Mucosa of descending colon (tissue), 3 donors: ENCODE results near the gene PKN1. TPM values are rescaled to one million over a fixed set of nuclear protein-coding genes. Genes with fewer than 3 reads are reported as not detected.

ENCODE experiments used
- ATAC-seq: fragments of 200-7000 bp; cut with Tn5 transposase; one replicate; pipeline ENCODE4 v1.9.1; 2020; ENCODE audit warnings: mild to moderate bottlenecking, moderate library complexity
- DNase-seq, 3 donors: peaks; one replicate each; pipeline ENCODE4 v3.0.0-alpha.2; 2020
- H3K36me3 ChIP-seq: fragments of 200-600 bp; one replicate; pipeline ENCODE4 v1.8.0; 2021; ENCODE audit warnings: low read depth, mild to moderate bottlenecking
- H3K4me1 ChIP-seq: fragments of 200-600 bp; one replicate; pipeline ENCODE4 v1.8.0; 2021; ENCODE audit warnings: low read depth, mild to moderate bottlenecking
- H3K4me3 ChIP-seq: fragments of 200-600 bp; one replicate; pipeline ENCODE4 v1.8.0; 2021; ENCODE audit warnings: mild to moderate bottlenecking
- H3K9me3 ChIP-seq: fragments of 200-600 bp; one replicate; pipeline ENCODE4 v1.8.0; 2021; ENCODE audit warnings: mild to moderate bottlenecking
- intact Hi-C, 2 donors: fragments of 100-400 bp; cut with DNase I in 1 of 2; cut with micrococcal nuclease in 1 of 2; formaldehyde crosslinking; loops; one replicate each; pipeline versions ENCODE4 v1.11.0 to v1.11.1; 2022; cut with DNase I, micrococcal nuclease
- total RNA-seq, 3 donors: library from RNA; stranded (reverse); fragmentation: NEBNext Ultra II Directional in 2 of 3; extraction: Animal tissue kit (Norgen Biotek cat#: 25700) in 2 of 3; gene quantifications; one replicate each; pipeline versions ENCODE4 v1.2.1 to v1.2.4, GENCODE V29; 2021 to 2023
- TF ChIP-seq, protein P1 (sequence below): fragments of 200-600 bp; IDR thresholded peaks from one replicate; pipeline ENCODE4 v1.8.0; 2022; ENCODE audit warnings: antibody characterized with exemption, mild to moderate bottlenecking
- donor health status: DM: no; HTN: no; CAD: no; lungs with moderate emphysema.
- donor health status: DM: no; HTN: no; CAD: no.
- donor health status: DM: no; HTN: yes; CAD: no.

Gene PKN1
- total RNA-seq, 3 donors from 2014 or later: 30.1 to 117 (median 42.0) TPM

- peaks cover 28% of the 10 kb centered on the region for H3K4me1 ChIP-seq
These were observed 20.0 kb upstream of the PKN1 start for GRCh38 chr19:14412996-14413692.

GRCh38 chr19:14413693-14414181 is 19.4 kb upstream of the PKN1 start:
- ATAC-seq (no peak), DNase-seq (no peak)
- Histone ChIP-seq H3K4me3 (no peak overlapping the region), H3K36me3 (peaks cover 9% of the 10 kb centered on the region), H3K4me1 (peaks cover 22% of the 10 kb centered on the region), H3K9me3 (no peaks in the 10 kb centered on the region)
- intact Hi-C loops: no loop called here
- TF ChIP-seq, protein P1, sequence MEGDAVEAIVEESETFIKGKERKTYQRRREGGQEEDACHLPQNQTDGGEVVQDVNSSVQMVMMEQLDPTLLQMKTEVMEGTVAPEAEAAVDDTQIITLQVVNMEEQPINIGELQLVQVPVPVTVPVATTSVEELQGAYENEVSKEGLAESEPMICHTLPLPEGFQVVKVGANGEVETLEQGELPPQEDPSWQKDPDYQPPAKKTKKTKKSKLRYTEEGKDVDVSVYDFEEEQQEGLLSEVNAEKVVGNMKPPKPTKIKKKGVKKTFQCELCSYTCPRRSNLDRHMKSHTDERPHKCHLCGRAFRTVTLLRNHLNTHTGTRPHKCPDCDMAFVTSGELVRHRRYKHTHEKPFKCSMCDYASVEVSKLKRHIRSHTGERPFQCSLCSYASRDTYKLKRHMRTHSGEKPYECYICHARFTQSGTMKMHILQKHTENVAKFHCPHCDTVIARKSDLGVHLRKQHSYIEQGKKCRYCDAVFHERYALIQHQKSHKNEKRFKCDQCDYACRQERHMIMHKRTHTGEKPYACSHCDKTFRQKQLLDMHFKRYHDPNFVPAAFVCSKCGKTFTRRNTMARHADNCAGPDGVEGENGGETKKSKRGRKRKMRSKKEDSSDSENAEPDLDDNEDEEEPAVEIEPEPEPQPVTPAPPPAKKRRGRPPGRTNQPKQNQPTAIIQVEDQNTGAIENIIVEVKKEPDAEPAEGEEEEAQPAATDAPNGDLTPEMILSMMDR: no peak

More at GRCh38 chr19:14412996-14413692, 20.0 kb upstream of the PKN1 start:
- no peaks in the 10 kb centered on the region for H3K9me3 ChIP-seq
- no peak for ATAC-seq
- H3K36me3 ChIP-seq: peaks cover 9% of the 10 kb centered on the region
- no peak for DNase-seq
- no peak overlapping the region for H3K4me3 ChIP-seq
- intact Hi-C loops: no loop called here
- TF ChIP-seq, protein P1: no peak

GRCh38 chr19:14414926-14415690 is 18.0 kb upstream of the PKN1 start:
- no peak for ATAC-seq
- H3K36me3 ChIP-seq: peaks cover 7% of the 10 kb centered on the region
- intact Hi-C loops: no loop called here

DNA sequence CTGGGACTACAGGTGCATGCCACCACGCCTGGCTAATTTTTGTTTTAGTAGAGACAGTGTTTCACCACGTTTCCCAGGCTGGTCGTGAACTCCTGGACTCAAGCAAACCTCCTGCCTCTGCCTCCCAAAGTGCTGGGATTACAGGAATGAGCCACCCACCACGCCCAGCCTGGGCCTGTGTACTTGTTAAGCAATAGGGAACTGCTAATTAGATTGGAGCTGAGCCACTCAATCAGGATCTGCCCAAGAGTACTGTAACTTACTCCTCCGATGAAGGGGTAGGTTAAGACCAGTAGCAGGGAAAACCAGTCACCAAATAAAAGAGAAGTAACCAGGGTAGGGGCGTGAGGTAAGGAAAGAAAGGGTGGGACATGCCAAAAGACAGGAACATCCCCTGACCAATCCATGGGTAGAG is 16.3 kb upstream of the PKN1 start:
- intact Hi-C loops: no loop called here
- H3K4me1 ChIP-seq: peaks cover 18% of the 10 kb centered on the region
- DNase-seq: peak; percentile 58 to 80 (median 72)

More at GRCh38 chr19:14414926-14415690, 18.0 kb upstream of the PKN1 start:
- Histone ChIP-seq H3K4me3 (no peak overlapping the region), H3K4me1 (peaks cover 18% of the 10 kb centered on the region), H3K9me3 (no peaks in the 10 kb centered on the region)
- TF ChIP-seq, protein P1: no peak
- no peak for DNase-seq

DNA sequence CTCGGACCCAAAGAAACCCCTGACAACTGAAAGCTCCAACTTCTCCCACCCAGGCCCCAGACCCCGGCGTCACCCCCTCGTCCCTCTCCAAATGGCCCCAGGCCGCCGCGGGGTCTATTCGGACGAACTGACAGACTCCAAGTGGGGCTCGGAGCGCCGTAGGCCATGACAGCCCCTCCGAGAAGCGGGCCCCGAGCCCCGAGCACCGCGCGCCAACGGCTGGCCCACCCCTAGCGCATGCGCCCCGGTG is 14.3 kb upstream of the PKN1 start:
- DNase-seq: peak in 1 of 3 donors; percentile 86
- no peaks in the 10 kb centered on the region for H3K9me3 ChIP-seq
- H3K36me3 ChIP-seq: no peaks in the 10 kb centered on the region
- H3K4me1 ChIP-seq: peaks cover 18% of the 10 kb centered on the region
- ATAC-seq: peak; percentile 77
- intact Hi-C loops: no loop called here
- peak overlapping the region; percentile 69 for H3K4me3 ChIP-seq
- TF ChIP-seq, protein P1: no peak

More for the DNA sequence above, 16.3 kb upstream of the PKN1 start:
- Histone ChIP-seq H3K9me3 (no peaks in the 10 kb centered on the region), H3K36me3 (no peaks in the 10 kb centered on the region), H3K4me3 (no peak overlapping the region)
- peak; percentile 22 for ATAC-seq
- TF ChIP-seq, protein P1: no peak
